Neural cell (in vitro differentiated cells): ENCODE measurements around the gene FUT8. TPM values are rescaled to one million over a fixed set of nuclear protein-coding genes. Genes with fewer than 3 reads are reported as not detected.

Experiments used
- H2AFZ ChIP-seq: fragments of 200-600, 300-800 bp; sonication (generic), shearing (Covaris generic); 2 replicates; pipeline ENCODE4 v1.6.0; 2014; ENCODE audit warnings: low read depth, mild to moderate bottlenecking, antibody characterized with exemption, low read length, moderate library complexity
- H3F3A ChIP-seq: fragments of 200-600 bp; shearing (Covaris generic); 2 replicates; pipeline ENCODE4 v1.6.1; 2016; ENCODE audit warnings: mild to moderate bottlenecking, moderate library complexity, mixed read lengths, antibody characterized with exemption, low read length; ENCODE audit not compliant: insufficient read depth, poor library complexity, severe bottlenecking
- H3K27ac ChIP-seq: fragments of 200-600, 300-800 bp; sonication (generic), shearing (Covaris generic); 2 replicates; pipeline ENCODE4 v1.5.1; 2014; ENCODE audit warnings: mild to moderate bottlenecking, low read length, moderate library complexity
- H3K27me3 ChIP-seq: fragments of 300-800, 200-600 bp; sonication (generic), shearing (Covaris generic); 2 replicates; pipeline ENCODE4 v1.6.0; 2014; ENCODE audit warnings: mild to moderate bottlenecking, low read depth, low read length, moderate library complexity; ENCODE audit not compliant: insufficient read depth
- H3K36me3 ChIP-seq: fragments of 300-800, 200-600 bp; sonication (generic), shearing (Covaris generic); 2 replicates; pipeline ENCODE4 v1.5.1; 2014; ENCODE audit warnings: mild to moderate bottlenecking, antibody characterized with exemption, low read length, moderate library complexity; ENCODE audit not compliant: insufficient read depth
- H3K4me2 ChIP-seq: fragments of 300-800, 200-600 bp; sonication (generic), shearing (Covaris generic); 2 replicates; pipeline ENCODE4 v1.6.0; 2014; ENCODE audit warnings: mild to moderate bottlenecking, low read length
- H3K4me3 ChIP-seq: fragments of 300-800, 200-600 bp; sonication (generic), shearing (Covaris generic); 2 replicates; pipeline ENCODE4 v1.5.1; 2014; ENCODE audit warnings: mild to moderate bottlenecking, low read length, moderate library complexity
- H3K79me2 ChIP-seq: fragments of 200-600 bp; shearing (Covaris generic); replicated peaks from 2 replicates; pipeline ENCODE4 v1.6.0; 2014; ENCODE audit warnings: mild to moderate bottlenecking, low read length, moderate library complexity; ENCODE audit not compliant: insufficient read depth
- H3K9ac ChIP-seq: fragments of 300-800, 200-600 bp; sonication (generic), shearing (Covaris generic); 2 replicates; pipeline ENCODE4 v1.6.1; 2016; ENCODE audit warnings: mild to moderate bottlenecking, low read length, mixed read lengths
- H3K9me2 ChIP-seq: fragments of 200-600 bp; shearing (Covaris generic); 2 replicates; pipeline ENCODE4 v1.6.1; 2016; ENCODE audit warnings: mild to moderate bottlenecking, low read length, mixed read lengths; ENCODE audit not compliant: insufficient read depth
- H3K9me3 ChIP-seq: fragments of 200-600, 300-800 bp; sonication (generic), shearing (Covaris generic); 2 replicates; pipeline ENCODE4 v1.6.1; 2016; ENCODE audit warnings: mild to moderate bottlenecking, mixed run types, low read length, moderate library complexity, mixed read lengths
- H4K20me1 ChIP-seq: fragments of 200-600 bp; shearing (Covaris generic); 2 replicates; pipeline ENCODE4 v1.6.1; 2016; ENCODE audit warnings: mild to moderate bottlenecking, mixed run types; ENCODE audit not compliant: insufficient read depth
- CTCF ChIP-seq: fragments of 450-650 bp; IDR thresholded peaks from 2 replicates; pipeline ENCODE4 v1.5.1; 2014; ENCODE audit warnings: antibody characterized with exemption, mild to moderate bottlenecking, moderate library complexity; ENCODE audit not compliant: poor library complexity, severe bottlenecking
- EP300 ChIP-seq: fragments of 450-650 bp; conservative IDR thresholded peaks from 2 replicates; pipeline ENCODE4 v1.6.1; 2014; ENCODE audit warnings: antibody characterized with exemption, mild to moderate bottlenecking, moderate library complexity; ENCODE audit not compliant: poor library complexity, severe bottlenecking
- EZH2 ChIP-seq: fragments of 200-600, 300-800 bp; shearing (Covaris generic), sonication (generic); IDR thresholded peaks from 2 replicates; pipeline ENCODE4 v1.6.1; 2014; ENCODE audit warnings: antibody characterized with exemption, low read length, borderline replicate concordance, mild to moderate bottlenecking; ENCODE audit not compliant: insufficient read depth, poor library complexity, severe bottlenecking
- MXI1 ChIP-seq: fragments of 450-650 bp; conservative IDR thresholded peaks from 2 replicates; pipeline ENCODE4 v1.6.1; 2014; ENCODE audit warnings: antibody characterized with exemption, mild to moderate bottlenecking; ENCODE audit not compliant: poor library complexity, severe bottlenecking
- POLR2AphosphoS5 ChIP-seq: IDR thresholded peaks from 2 replicates; pipeline ENCODE4 v1.6.1; 2012
- RAD21 ChIP-seq: fragments of 450-650 bp; conservative IDR thresholded peaks from 2 replicates; pipeline ENCODE4 v1.6.1; 2014; ENCODE audit warnings: antibody characterized with exemption, mild to moderate bottlenecking, moderate library complexity
- REST ChIP-seq: IDR thresholded peaks from 2 replicates; pipeline ENCODE4 v1.6.1; 2012; ENCODE audit warnings: borderline replicate concordance
- SMC3 ChIP-seq: fragments of 450-650 bp; conservative IDR thresholded peaks from 2 replicates; pipeline ENCODE4 v1.6.1; 2014; ENCODE audit warnings: antibody characterized with exemption, mild to moderate bottlenecking, moderate library complexity; ENCODE audit not compliant: poor library complexity
- TAF1 ChIP-seq: IDR thresholded peaks from 2 replicates; pipeline ENCODE4 v1.6.1; 2012; ENCODE audit warnings: low read depth
- polyA plus RNA-seq: library from polyadenylated mRNA; depleted of rRNA; stranded (reverse); fragments of >200 nt; gene quantifications from 2 replicates; pipeline ENCODE4 v1.2.3, GENCODE V29; 2014

Gene FUT8
- polyA plus RNA-seq, 1 donor from 2014 or later, result 72.8 TPM

- peaks cover 30% of the 10 kb centered on the region for H3K79me2 ChIP-seq
- H3K9me3 ChIP-seq, result no peaks in the 10 kb centered on the region
- H3K36me3 ChIP-seq, result no peaks in the 10 kb centered on the region
- H3K4me2 ChIP-seq, result no peak overlapping the region
- H3K9me2 ChIP-seq, result no peaks in the 10 kb centered on the region
- TF ChIP-seq TAF1, result no peak
- no peak for TF ChIP-seq REST
- no peak for TF ChIP-seq RAD21
- TF ChIP-seq EP300, result no peak
- no peak for TF ChIP-seq EZH2
- no peak for TF ChIP-seq MXI1
- no peak for TF ChIP-seq POLR2AphosphoS5
- TF ChIP-seq SMC3, result no peak
- no peak for TF ChIP-seq CTCF
- no peak overlapping the region for H2AFZ ChIP-seq
- no peaks in the 10 kb centered on the region for H3F3A ChIP-seq
- H3K9ac ChIP-seq, result no peak overlapping the region
- H3K27ac ChIP-seq, result no peak overlapping the region
- H3K4me3 ChIP-seq, result no peak overlapping the region
- no peaks in the 10 kb centered on the region for H4K20me1 ChIP-seq
- no peaks in the 10 kb centered on the region for H3K27me3 ChIP-seq
These were observed 26.6 kb downstream of the FUT8 start for GRCh38 chr14:65439117-65439516.

GRCh38 chr14:65440230-65440629 lies 27.7 kb downstream of the FUT8 start:
- H3K27me3 ChIP-seq, result no peaks in the 10 kb centered on the region
- no peaks in the 10 kb centered on the region for H3K9me3 ChIP-seq
- no peaks in the 10 kb centered on the region for H3F3A ChIP-seq
- no peaks in the 10 kb centered on the region for H3K9me2 ChIP-seq
- H3K9ac ChIP-seq, result no peak overlapping the region
- TF ChIP-seq RAD21 (no peak), SMC3 (no peak), TAF1 (no peak), EP300 (no peak), REST (no peak), MXI1 (no peak), CTCF (no peak), POLR2AphosphoS5 (no peak), EZH2 (no peak)
- H3K27ac ChIP-seq, result no peak overlapping the region
- no peak overlapping the region for H2AFZ ChIP-seq
- no peak overlapping the region for H3K4me3 ChIP-seq
- peaks cover 34% of the 10 kb centered on the region for H3K79me2 ChIP-seq
- H3K36me3 ChIP-seq, result no peaks in the 10 kb centered on the region
- H3K4me2 ChIP-seq, result no peak overlapping the region
- no peaks in the 10 kb centered on the region for H4K20me1 ChIP-seq
